ENCODE measurements around the gene TWIST2.

DNA sequence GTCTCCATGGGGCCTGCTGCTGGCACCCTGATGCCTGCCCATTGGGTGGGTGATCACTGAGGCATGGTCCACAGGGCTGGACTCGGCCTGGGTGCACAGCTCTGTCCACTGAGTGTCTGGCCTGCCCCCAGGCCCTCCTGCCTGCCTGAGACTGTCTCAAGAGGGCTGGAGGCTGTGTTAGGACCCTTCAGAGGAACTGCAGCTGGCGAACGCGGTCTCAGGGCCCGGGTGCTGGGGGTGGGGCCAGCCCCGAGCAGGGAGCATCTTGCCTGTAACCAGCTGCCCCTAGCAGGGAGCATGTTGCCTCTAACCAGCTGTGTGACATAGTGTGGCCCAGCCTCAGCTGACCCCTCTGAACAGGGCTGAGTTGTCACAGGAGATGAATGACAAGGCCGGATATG is 50.0 kb downstream of the TWIST2 start:
- TF ChIP-seq, protein P1, sequence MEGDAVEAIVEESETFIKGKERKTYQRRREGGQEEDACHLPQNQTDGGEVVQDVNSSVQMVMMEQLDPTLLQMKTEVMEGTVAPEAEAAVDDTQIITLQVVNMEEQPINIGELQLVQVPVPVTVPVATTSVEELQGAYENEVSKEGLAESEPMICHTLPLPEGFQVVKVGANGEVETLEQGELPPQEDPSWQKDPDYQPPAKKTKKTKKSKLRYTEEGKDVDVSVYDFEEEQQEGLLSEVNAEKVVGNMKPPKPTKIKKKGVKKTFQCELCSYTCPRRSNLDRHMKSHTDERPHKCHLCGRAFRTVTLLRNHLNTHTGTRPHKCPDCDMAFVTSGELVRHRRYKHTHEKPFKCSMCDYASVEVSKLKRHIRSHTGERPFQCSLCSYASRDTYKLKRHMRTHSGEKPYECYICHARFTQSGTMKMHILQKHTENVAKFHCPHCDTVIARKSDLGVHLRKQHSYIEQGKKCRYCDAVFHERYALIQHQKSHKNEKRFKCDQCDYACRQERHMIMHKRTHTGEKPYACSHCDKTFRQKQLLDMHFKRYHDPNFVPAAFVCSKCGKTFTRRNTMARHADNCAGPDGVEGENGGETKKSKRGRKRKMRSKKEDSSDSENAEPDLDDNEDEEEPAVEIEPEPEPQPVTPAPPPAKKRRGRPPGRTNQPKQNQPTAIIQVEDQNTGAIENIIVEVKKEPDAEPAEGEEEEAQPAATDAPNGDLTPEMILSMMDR (IDR thresholded peaks at IDR 0.05; ENCODE audit: insufficient read depth, low read length) = no peak
- no peak for TF ChIP-seq POLR2AphosphoS5 (IDR thresholded peaks at IDR 0.05; ENCODE audit: low read depth)

Measured in HL-60 (cell line).